CD4-positive, alpha-beta T cell treated with Interleukin-10 for 1 hour (primary cell): Measurements from ENCODE around the gene PLEKHG5.
"Not testable (repeated sequence)": the region's sequence is repeated elsewhere in the genome, so short reads cannot be mapped to it uniquely, and the experiment has no call there.

Source experiments
- DNase-seq: peaks from one replicate; pipeline ENCODE4 v3.0.0-alpha.2; 2020

Gene PLEKHG5

DNA sequence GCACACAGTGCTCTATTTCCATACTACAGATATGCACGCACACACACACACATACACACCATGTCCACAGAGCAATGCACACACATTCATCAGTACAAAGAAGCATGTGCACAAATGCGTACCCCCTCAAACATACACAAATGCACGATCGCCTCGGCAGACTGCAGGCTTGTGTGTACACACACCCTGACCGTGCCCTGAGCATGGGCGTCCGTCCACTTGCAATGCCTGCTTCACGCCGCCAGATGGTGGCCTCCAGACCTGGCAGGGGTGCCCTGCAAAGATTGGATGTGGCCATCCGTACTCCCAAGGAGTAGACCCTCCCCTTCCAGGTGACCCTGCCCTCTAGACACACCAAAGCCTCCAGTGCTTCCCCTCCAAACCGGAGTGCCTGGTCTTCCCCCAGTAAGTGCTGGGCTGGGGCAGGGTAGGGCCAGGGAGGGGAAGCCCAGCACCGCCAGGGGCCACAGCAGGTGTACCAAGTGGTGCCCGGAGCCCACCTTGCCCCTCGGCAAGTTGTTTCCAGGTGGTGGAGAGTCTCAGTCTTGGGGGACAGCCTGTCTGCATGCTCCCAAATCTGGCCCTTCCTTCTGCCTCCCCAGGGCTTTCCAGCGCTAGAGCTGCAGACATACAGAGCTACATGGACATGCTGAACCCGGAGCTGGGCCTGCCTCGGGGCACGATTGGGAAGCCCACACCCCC is 46.3 kb downstream of the PLEKHG5 start:
- DNase-seq = peak; percentile 61

DNA sequence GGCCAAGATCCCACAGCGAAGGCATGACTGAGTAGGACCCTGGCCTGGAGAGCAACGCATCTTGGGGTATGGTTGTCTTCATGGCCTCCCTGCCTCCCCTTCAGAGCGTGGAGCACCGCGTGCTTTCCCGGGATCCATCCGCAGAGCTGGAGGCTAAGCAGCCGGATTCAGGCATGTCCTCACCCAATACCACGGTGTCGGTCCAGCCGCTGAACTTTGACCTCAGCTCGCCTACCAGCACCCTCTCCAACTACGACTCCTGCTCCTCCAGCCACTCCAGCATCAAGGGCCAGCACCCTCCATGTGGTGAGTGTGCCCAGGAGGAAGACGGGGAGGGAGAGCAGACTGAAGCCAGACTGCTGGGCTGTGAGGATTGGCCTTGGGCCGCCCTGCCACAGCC is 47.1 kb downstream of the PLEKHG5 start:
- DNase-seq = no peak

DNA sequence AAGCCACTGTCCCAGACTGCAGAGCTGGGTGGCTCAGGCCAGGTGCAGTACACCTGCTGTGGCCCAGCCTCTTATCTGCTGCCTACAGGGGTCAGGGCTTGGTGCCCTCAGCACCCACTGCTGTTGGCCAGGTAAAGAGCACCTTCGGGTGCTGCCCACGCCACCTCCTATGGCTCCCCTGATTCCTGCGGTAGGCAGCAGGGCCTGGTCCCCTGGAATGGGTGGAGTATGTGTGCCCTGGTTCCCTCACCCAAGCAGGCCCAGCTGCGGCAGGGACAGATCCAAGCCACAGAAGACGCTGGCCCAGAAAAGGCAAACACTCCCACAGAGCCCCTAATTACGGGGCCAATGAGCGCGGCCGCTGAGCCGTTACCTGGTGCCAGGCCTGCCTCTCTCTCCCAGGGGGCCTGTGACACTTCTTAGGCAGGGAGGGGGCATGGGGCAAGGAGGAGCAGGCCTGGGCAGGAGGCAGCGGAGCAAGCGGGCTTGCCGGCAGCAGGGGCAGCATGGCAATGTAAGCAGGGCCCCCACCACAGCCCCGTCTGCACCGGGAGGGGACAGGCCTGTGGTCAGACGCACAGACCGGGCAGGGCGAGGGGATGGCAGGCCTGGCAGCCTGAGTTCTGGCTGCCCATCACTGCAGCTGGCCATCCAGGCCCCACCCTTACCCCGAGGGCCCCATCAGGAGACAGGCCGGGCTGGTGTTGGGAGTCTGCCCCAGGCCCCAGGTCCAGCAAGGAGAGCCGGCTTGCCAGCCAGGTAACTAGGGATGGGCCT is 47.9 kb downstream of the PLEKHG5 start:
- no peak for DNase-seq

DNA sequence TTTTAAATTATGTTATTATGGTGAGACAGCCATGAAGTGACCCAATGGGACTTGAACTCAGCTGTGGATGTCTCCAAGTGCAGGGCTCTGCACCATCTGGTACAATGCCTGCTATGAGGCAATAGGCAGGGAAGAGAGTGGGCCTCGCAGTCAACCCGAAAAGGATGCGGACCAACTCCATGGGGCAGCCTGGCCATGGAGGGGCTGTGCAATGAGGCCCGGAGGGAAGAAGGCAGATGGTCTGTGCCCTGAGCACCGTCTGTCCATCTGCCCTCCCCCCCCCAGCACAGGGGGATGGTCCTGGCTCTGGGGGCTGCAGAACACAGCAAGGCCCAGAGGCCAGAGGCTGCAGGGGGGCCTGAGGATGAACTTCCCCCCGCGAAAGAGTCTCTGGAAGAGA is 49.9 kb downstream of the PLEKHG5 start:
- no peak for DNase-seq

DNA sequence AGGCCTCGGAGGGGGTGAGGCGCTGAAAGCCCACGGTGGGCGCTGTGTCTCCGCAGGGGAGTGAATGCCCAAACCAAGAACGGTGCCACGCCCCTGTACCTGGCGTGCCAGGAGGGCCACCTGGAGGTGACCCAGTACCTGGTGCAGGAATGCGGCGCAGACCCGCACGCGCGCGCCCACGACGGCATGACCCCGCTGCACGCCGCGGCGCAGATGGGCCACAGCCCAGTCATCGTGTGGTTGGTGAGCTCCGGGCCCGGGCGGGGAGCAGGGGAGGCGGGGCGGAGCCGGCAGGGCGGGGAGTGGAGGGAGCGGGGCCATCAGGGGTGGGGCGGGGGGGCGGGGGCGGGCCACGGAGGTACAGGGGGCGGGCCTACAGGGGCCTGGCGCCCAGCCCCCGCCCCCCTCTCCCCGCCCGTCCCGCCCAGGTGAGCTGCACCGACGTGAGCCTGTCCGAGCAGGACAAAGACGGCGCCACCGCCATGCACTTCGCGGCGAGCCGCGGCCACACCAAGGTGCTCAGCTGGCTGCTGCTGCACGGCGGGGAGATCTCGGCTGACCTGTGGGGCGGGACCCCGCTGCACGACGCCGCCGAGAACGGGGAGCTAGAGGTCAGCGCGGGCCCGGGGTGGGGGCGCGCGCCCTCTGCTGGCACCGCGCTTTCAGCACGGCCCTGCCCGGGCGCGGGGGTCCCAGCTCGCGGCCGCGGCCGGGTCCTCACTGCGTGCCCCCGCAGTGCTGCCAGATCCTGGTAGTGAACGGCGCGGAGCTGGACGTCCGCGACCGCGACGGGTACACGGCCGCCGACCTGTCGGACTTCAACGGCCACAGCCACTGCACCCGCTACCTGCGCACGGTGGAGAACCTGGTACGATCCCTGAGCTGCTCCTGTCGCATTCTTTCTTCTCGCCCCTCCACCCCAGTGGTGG is 51.0 kb downstream of the PLEKHG5 start:
- peak; percentile 82 for DNase-seq

DNA sequence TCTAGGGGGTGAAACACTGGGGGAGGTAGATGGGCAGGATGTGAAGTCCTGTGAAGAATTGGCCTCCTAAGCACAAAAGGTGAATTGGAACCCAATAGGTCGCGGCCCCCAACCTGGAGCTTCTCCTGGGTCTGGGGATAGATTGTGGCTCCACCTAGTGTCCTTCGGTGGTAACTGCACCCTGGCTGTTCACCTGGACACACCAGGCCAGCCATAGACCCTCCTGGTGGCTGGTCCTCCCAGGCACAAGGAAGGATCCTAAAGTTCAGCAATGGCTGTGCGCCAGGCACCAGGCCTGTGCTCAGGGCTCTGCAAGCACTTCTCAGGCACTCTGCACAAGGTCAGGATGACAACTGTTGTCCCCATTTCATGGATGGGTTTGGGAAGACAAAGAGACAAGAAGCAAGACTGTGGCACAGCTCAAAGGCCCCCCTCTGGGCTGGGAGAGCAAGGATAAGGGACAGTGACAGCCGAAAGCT is 53.4 kb downstream of the PLEKHG5 start:
- peak; percentile 79 for DNase-seq

DNA sequence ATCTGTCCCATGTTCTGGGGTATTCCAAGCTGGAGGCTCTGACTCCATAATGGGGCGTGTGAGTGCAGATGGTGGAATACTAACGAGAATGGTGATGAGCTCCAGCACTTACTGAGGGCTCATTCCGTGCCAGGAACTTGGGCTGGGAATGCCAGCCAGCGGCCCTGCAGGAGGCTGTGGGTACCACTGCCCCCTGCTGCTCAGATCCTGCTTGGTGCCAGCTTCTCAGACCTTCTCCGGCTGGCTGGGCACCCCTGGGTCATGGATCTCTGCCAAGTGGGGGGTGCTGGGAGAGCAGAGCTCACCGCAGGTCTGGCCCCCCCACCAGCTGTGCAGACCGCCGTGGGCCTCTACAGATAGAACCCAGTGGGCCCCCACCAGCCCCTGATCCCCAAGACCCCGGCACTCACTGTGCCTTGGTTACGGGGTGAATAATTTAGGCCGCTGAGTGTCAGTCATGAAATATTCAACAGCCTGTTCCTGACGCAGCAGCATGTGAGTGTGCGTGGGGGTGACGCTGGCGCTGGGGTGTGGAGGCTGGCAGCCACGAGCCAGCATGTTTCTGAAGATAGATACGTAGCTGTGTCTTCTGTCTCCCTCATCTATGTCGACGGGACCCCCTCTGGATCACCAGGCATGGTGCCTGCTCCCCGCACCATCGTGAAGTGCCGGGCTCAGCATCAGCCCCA is 54.3 kb downstream of the PLEKHG5 start:
- DNase-seq = not testable (repeated sequence)

DNA sequence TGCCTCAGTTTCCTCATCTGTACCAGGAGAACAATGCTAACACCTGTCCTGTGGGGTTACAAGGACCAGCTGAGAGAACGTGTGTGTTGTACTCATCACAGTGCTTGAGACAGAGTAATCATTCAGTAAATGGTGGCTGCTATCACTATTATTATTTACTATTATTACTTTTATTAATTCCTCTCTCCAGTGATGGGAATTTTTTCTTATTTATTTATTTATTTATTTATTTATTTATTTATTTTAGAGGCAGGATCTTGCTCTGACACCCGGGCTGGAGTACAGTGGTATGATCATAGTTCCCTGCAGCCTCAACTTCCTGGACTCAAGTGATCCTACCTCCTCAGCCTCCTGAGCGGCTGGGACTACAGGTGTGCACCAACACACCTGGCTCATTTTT is 55.2 kb downstream of the PLEKHG5 start:
- not testable (repeated sequence) for DNase-seq

DNA sequence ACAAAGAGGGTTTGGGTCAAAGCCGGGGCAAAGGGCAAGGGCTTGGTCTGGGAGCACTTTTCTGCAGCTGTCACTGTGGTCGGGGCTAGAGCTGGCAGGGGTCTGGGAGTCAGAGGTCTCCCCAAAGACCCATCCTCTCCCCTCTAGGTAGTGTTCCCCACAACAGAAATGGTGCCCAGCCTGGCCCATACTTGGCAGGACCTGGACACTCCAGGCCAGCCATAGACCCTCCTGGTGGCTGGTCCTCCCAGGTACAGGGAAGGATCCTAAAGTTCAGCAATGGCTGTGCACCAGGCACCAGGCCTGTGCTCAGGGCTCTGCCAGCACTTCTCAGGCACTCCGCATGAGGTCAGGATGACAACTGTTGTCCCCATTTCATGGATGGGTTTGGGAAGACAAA is 55.9 kb downstream of the PLEKHG5 start:
- DNase-seq = no peak

DNA sequence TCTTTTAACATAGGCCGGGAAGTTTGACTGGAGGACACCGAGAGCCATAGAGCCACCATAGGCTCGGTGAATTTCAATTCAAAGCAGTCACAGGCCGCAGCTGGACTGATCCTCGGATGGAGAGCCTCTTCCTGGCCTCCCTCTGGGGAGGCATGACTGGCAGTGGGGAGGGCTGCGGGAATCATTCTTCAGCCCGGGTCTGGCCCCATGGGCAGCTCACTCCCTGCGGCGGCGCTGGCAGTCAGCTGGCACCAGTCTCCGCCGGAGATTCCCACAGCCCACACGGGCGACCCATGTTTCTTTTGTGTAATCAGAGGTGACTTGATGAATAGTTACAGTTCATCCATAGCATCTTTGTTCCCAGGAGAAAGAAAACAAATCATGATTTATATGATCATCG is 56.3 kb downstream of the PLEKHG5 start:
- DNase-seq = no peak

DNA sequence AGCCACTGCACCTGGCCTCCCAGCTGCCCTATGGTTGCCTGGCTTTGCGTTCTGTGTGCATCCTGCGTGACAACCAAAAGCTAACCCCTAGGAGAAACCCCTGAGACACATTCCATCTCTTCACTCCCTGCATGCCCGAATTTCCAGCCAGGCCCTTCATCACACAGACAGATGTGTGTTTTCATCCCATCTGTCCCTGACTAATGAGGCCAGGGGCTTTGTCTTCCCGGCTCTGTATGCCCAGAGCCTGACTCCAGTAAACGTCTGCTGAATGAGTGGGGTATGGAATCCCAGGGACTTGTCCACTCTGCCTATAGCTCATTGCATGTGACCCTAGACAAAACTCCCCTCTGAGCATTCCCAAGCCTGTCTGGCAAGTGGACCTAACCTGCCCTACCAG is 57.3 kb downstream of the PLEKHG5 start:
- no peak for DNase-seq

DNA sequence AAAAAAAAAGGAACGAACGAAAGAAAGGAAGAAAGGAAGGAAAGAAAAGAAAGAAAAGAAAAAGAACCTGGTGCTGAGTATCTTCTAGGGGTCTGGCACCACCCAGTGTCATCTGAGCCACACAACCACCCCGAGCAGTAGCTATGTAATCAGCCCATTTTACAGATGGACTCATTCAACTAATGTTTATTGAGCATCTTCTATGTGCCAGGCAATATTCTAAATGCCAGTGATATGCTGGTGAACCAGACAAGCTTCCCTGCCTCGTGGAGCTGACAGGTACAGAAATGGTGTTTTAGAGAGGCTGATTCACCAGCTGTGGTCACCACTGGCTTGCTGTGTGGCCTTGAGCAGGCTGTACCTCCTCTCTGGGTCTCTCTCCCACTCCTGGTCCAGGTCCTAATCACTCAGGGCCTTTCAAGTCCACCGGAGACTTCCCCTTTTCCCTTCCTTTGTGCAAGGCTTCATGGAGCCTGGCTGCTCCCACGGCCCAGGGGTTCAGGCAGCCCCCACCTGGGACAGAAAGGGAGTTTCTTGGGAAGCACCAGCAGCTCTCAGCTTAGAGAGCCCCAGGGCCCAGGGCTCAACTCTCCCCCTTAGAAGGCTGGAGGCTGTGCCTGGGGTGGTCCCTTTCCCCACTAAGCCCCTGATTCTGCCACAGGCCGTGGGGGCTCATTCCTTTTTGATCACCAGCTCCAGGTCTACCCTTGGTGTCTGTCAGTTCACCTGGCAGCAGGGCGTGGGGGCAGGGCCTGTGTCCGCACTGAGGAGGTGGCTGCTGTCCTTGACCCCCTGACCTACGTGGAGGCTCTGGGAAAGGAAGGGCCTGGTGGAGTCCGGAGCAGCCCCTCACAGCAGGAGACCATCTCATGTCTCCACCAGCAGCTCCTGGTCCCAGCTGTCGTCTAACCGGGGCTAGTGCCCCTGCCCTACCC is 59.6 kb downstream of the PLEKHG5 start:
- DNase-seq = not testable (repeated sequence)

DNA sequence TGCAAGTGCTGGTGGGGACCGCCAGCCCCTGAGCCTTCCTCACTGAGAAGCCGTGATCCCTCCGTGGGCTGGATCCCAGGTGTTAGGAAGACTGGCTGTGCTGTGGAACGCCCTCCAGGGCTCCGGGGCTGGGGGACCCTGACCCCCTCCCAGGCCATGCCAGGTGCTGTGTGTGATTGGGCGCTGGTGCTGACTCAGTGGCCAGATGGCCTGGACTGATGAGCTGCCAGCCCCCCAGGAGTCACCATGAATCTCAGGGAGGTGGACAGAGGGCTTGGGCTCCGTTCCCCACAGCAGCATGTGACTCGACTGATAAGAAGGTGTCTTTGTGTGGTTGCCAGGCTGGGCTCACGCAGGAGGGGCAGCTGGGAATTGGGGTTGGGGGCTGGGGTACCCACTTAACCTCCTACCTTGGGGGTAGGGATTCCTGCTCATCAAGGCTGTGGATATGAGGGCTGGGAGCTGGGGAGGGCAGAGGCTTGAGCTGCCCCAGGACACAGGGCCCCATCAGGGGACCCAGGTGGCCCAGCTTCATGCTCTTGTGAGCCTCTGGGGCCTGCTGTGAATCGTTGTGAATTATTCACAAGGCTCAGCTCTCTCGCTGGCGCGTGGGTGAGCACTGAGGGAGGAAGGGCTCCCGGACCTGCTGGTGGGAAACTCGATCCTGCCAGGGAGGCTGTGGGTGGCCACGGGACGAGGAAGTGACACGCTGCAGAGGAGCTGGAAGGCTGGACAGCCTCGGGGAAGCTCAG is 61.6 kb downstream of the PLEKHG5 start:
- not testable (repeated sequence) for DNase-seq

DNA sequence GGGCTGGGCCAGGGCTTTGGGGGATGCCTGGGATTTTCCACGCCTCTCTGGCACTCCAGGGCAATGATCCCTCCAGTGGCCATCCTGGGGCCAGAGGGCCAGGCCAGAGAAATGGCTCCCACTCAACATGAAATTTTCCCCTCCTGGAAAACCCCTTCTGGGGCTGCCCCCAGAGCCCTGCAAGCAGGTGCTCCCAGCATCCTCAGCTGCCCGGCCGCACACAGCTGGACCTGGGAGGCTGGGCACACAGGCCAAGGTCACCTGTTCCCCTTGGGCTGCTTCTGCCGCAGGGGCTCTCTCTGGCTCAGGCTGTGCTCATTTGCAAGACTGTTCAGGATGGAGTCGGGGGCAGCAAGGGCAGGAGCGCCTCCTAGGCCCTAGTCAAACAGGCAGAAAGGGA is 63.0 kb downstream of the PLEKHG5 start:
- DNase-seq = not testable (repeated sequence)

DNA sequence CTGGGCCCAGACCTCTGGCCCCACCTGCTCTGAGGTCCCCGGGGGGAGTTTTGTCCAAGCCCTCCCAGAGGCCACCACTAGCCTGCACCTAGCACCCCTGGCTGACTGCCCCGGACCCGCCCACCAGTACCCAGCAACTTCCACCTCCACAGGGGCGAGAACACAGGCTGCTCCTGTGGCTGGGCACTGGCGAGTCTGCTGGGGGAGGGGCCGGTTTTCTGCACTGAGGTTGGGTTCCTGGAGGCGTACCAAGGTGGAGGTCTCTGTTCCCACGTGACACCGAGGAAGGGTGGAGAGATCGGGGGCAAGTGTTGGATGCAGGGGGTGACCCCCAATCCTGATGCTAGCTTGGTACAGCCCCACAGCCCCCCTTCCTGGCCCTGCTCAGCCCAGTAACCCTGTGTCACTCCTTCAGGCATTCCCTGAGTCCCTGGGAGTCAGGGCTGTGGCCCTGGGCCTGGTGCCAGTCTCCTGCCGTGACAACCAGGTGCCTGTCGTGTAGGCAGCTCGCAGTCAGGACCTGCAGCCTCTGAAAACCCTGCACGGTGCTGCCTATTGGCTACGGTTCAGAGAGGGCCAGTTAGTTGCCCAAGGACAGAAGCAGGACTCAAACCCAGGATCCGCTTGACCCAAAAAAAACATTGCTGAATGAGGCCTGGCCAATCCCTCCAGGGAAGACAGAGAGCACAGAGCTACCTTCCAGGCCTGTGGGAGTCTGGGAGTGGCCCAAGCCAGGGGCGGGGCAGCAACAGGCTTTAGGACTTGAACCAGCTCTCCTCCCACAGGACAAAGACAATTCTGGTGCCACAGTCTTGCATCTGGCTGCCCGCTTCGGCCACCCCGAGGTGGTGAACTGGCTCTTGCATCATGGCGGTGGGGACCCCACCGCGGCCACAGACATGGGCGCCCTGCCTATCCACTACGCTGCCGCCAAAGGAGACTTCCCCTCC is 63.8 kb downstream of the PLEKHG5 start:
- DNase-seq = no peak

DNA sequence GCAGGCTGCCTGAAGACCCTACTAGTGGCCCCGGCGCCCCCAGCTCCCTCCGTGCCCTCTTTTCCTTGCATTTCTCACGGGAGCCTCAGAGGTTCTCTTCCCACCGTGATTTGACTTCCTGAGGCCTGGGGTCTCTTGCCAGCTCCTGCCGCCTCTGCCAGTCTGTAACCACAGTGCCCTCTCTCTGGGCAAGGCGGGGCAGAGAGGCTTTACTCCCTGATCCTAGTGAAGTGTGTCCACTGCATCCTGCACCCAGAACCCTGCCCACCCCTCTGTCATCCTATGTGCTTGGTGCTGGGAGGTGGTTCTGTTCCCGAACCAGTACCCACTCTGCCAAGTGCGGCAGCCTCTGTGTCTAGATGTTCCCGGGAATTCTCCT is 64.5 kb downstream of the PLEKHG5 start:
- no peak for DNase-seq

DNA sequence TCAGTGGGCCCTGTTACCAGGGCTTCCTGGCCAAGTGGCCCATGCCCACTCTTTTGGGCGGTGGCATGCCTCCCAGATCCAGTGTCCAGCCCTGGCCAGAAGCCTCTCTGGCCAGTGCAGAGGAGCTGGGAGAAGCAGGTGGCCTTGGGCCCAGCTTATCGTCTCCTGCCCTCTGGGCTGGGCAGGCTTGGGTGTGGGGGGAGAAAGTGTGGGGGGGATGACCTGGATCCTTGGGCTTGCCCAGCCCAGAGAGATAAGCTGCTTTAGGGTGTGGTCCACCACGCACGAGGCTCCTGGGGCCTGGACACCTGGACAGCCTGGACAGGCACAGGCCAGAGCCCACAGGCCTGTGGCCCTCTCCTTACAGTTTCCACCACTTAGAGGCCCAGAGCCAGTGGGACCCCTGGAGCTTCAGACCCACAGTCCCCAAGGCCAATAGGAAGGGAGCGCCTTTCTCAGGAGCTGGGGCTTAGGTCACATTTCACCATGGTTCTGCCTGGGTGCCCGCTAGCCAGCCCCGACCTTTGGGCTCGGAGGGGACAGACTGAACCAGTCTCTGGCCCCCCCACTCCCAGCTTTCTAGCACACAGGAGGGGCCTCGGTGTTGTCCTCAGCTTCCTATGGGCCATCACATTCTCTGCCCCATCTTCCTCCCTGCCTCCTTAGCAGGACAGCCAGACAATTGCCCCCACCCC is 65.0 kb downstream of the PLEKHG5 start:
- DNase-seq = no peak

DNA sequence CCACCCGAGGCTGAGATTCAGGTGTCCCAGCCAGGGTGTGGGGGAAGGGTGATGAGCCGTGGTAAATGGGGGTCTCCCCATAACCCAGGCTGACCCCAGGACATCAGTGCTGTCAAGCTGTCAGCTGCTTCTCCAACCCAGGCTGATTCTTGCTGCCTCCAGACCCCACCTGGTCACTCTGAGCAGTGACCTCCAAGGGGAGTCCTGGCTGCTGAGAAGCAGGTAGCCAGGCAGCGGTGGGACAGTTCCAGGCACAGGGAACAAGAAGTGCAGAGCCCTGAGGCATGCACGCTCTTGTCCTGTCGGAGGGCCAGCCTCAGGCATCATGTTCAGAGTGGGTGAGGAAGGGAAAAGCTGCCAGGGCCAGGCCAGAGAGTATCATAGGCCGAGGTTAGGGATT is 65.8 kb downstream of the PLEKHG5 start:
- DNase-seq = no peak
